Measurements from ENCODE around the gene TBC1D5.

The TBC1D5 gene

DNA sequence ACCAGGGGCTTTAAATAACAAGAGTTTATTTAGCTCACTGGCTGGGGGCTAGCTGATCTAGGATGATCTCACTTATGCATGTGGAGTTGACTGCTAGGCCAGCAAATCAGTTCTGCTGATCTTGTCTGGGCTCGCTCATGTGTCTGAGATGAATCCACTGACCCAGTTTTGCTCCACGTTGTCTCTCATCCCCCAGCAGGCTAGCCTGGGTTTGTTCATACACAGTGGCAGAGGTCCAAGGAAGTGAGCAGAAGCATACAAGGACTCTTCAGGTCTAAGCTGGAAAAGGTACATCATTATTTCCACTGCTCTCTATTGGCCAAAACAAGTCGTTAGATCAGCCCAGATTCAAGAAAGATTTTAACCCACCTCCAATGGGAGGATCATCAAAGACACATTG, 619.7 kb downstream of the TBC1D5 start:
- no peaks in the 10 kb centered on the region for H3K36me3 ChIP-seq (ENCODE audit: control insufficient read depth in 1 of 2, insufficient read depth in 2 of 2, low read depth in 1 of 2, low read length in 2 of 2)
- WGBS, result 97% methylated on average over 2 of the region's 3 CpGs
- no peak for DNase-seq
- H2BK12ac ChIP-seq (ENCODE audit: low read length in 2 of 2), result no peak overlapping the region
- no peak overlapping the region for H3K23ac ChIP-seq (ENCODE audit: low read length in 2 of 2)
- H4K91ac ChIP-seq (ENCODE audit: low read length), result no peak overlapping the region
- H3K4ac ChIP-seq (ENCODE audit: low read depth in 1 of 2, low read length in 2 of 2), result no peak overlapping the region
- no peak overlapping the region for H2AK5ac ChIP-seq (ENCODE audit: low read length, severe bottlenecking)
- H3K79me1 ChIP-seq (replicated peaks; ENCODE audit: low read length, poor library complexity, severe bottlenecking), result no peaks in the 10 kb centered on the region
- H3K9ac ChIP-seq (ENCODE audit: low read length), result no peak overlapping the region
- peaks cover 11% of the 10 kb centered on the region for H3K9me3 ChIP-seq (ENCODE audit: control insufficient read depth, low read length)
- no peak overlapping the region for H4K8ac ChIP-seq (ENCODE audit: low read length)
- no peak overlapping the region for H3K4me3 ChIP-seq (ENCODE audit: insufficient read depth in 1 of 2, low read depth in 1 of 2, low read length in 2 of 2)
- H3K27ac ChIP-seq (ENCODE audit: low read length, poor library complexity, severe bottlenecking), result no peak overlapping the region
- no peak overlapping the region for H3K14ac ChIP-seq (ENCODE audit: low read length in 2 of 2)
- no peaks in the 10 kb centered on the region for H3K27me3 ChIP-seq (ENCODE audit: control insufficient read depth in 1 of 2, insufficient read depth in 1 of 2, low read length in 2 of 2)
- H2BK120ac ChIP-seq (ENCODE audit: low read depth, low read length), result no peak overlapping the region
- H2BK5ac ChIP-seq (ENCODE audit: low read depth, low read length, poor library complexity, severe bottlenecking), result no peak overlapping the region
- H3K4me1 ChIP-seq (ENCODE audit: control insufficient read depth, insufficient read depth, low read depth, low read length), result no peaks in the 10 kb centered on the region
- no peak overlapping the region for H2AFZ ChIP-seq (ENCODE audit: low read depth, low read length)
- H2BK15ac ChIP-seq (ENCODE audit: low read depth, poor library complexity, severe bottlenecking), result no peak overlapping the region
- H3K18ac ChIP-seq (ENCODE audit: low read depth in 1 of 2, low read length in 2 of 2), result no peak overlapping the region
- H3K4me2 ChIP-seq (ENCODE audit: low read length, poor library complexity, severe bottlenecking), result no peak overlapping the region

DNA sequence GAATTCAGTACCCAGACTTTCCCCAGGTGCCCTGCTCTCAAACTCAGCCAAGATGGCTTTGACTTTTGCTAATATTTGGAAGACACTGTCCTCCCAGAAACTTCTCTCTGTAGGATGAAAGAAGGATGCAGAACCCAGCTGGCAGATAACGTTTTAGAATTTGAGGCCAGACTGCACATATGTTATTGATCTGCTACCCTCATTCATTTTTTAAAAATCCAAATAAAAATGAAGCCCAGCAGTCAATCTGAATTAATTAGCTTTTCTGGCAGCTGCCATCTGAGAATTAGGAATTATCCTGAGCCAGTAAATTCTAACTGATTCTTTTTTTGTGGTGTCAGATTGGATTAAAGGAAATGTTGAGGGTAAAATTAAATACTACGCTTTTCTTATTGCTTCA, 621.1 kb downstream of the TBC1D5 start:
- Histone ChIP-seq H3K4me3 (ENCODE audit: insufficient read depth in 1 of 2, low read depth in 1 of 2, low read length in 2 of 2) (no peak overlapping the region), H2AFZ (ENCODE audit: low read depth, low read length) (no peak overlapping the region), H3K18ac (ENCODE audit: low read depth in 1 of 2, low read length in 2 of 2) (no peak overlapping the region), H4K91ac (ENCODE audit: low read length) (no peak overlapping the region), H3K4ac (ENCODE audit: low read depth in 1 of 2, low read length in 2 of 2) (no peak overlapping the region), H2BK12ac (ENCODE audit: low read length in 2 of 2) (no peak overlapping the region), H3K9me3 (ENCODE audit: control insufficient read depth, low read length) (peaks cover 11% of the 10 kb centered on the region), H2BK5ac (ENCODE audit: low read depth, low read length, poor library complexity, severe bottlenecking) (no peak overlapping the region), H3K27ac (ENCODE audit: low read length, poor library complexity, severe bottlenecking) (no peak overlapping the region), H3K79me1 (replicated peaks; ENCODE audit: low read length, poor library complexity, severe bottlenecking) (no peaks in the 10 kb centered on the region), H4K8ac (ENCODE audit: low read length) (no peak overlapping the region), H3K14ac (ENCODE audit: low read length in 2 of 2) (no peak overlapping the region), H3K36me3 (ENCODE audit: control insufficient read depth in 1 of 2, insufficient read depth in 2 of 2, low read depth in 1 of 2, low read length in 2 of 2) (no peaks in the 10 kb centered on the region), H3K9ac (ENCODE audit: low read length) (no peak overlapping the region), H2BK120ac (ENCODE audit: low read depth, low read length) (no peak overlapping the region), H3K4me2 (ENCODE audit: low read length, poor library complexity, severe bottlenecking) (no peak overlapping the region), H3K4me1 (ENCODE audit: control insufficient read depth, insufficient read depth, low read depth, low read length) (no peaks in the 10 kb centered on the region), H2BK15ac (ENCODE audit: low read depth, poor library complexity, severe bottlenecking) (no peak overlapping the region), H3K27me3 (ENCODE audit: control insufficient read depth in 1 of 2, insufficient read depth in 1 of 2, low read length in 2 of 2) (no peaks in the 10 kb centered on the region), H3K23ac (ENCODE audit: low read length in 2 of 2) (no peak overlapping the region), H2AK5ac (ENCODE audit: low read length, severe bottlenecking) (no peak overlapping the region)
- no peak for DNase-seq
- WGBS, result no CpG with 5 or more reads among the region's 2 CpGs

GRCh38 chr3:17120115-17120514, 622.3 kb downstream of the TBC1D5 start:
- Histone ChIP-seq H3K27ac (ENCODE audit: low read length, poor library complexity, severe bottlenecking) (no peak overlapping the region), H3K23ac (ENCODE audit: low read length in 2 of 2) (no peak overlapping the region), H2BK5ac (ENCODE audit: low read depth, low read length, poor library complexity, severe bottlenecking) (no peak overlapping the region), H3K4ac (ENCODE audit: low read depth in 1 of 2, low read length in 2 of 2) (no peak overlapping the region), H2AK5ac (ENCODE audit: low read length, severe bottlenecking) (no peak overlapping the region), H3K4me3 (ENCODE audit: insufficient read depth in 1 of 2, low read depth in 1 of 2, low read length in 2 of 2) (no peak overlapping the region), H3K9ac (ENCODE audit: low read length) (no peak overlapping the region), H4K8ac (ENCODE audit: low read length) (no peak overlapping the region), H3K79me1 (replicated peaks; ENCODE audit: low read length, poor library complexity, severe bottlenecking) (no peaks in the 10 kb centered on the region), H2BK12ac (ENCODE audit: low read length in 2 of 2) (no peak overlapping the region), H3K27me3 (ENCODE audit: control insufficient read depth in 1 of 2, insufficient read depth in 1 of 2, low read length in 2 of 2) (no peaks in the 10 kb centered on the region), H3K4me1 (ENCODE audit: control insufficient read depth, insufficient read depth, low read depth, low read length) (no peaks in the 10 kb centered on the region), H3K18ac (ENCODE audit: low read depth in 1 of 2, low read length in 2 of 2) (no peak overlapping the region), H3K14ac (ENCODE audit: low read length in 2 of 2) (no peak overlapping the region), H4K91ac (ENCODE audit: low read length) (no peak overlapping the region), H3K9me3 (ENCODE audit: control insufficient read depth, low read length) (peaks cover 11% of the 10 kb centered on the region), H2BK120ac (ENCODE audit: low read depth, low read length) (no peak overlapping the region), H3K36me3 (ENCODE audit: control insufficient read depth in 1 of 2, insufficient read depth in 2 of 2, low read depth in 1 of 2, low read length in 2 of 2) (no peaks in the 10 kb centered on the region), H3K4me2 (ENCODE audit: low read length, poor library complexity, severe bottlenecking) (no peak overlapping the region), H2BK15ac (ENCODE audit: low read depth, poor library complexity, severe bottlenecking) (no peak overlapping the region), H2AFZ (ENCODE audit: low read depth, low read length) (no peak overlapping the region)
- 95% methylated on average over 4 of the region's 4 CpGs for WGBS
- no peak for DNase-seq

DNA sequence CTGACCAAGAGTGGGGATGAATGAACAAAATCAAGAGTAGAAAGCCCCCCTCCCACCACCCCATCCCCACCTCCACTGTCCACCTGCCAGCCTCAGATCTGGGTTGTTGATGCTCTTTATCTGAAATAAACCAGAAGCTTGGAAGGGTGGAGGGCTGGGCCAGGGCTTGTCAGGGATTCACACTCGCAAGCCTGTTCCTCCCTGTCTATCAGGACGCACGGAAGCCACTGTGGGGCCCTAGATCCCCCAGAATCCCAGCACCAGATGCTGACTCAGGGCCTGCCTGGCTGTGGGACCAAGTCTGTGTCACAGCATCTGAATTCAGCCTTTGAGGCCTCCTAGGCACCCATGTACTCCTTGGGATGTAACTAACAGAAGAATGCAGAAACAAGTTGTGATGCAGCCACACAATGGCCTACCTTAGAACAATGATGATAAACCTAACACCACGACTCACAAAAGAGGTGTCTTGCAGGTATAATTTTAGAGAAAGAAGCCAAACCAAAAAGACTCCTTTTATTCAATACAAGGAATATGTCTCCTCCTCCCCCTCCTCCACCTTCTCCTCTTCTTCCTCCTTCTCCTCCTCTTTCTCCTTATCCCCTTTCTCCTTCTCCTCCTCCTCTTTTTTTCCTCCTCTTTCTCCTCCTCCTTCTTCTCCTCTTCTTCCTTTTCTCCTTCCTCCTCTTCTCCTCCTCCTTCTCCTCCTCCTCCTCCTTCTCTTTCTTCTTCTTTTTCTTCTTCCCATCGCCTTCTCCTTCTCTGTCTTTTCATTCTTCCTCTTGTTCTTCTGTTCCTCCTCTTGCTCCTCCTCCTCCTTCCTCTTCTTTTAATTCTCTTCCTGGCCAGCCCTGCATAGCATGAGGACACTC, 623.0 kb downstream of the TBC1D5 start:
- no peak overlapping the region for H3K4me2 ChIP-seq (ENCODE audit: low read length, poor library complexity, severe bottlenecking)
- no peaks in the 10 kb centered on the region for H3K27me3 ChIP-seq (ENCODE audit: control insufficient read depth in 1 of 2, insufficient read depth in 1 of 2, low read length in 2 of 2)
- WGBS, result 83% methylated on average over 5 of the region's 5 CpGs
- H3K18ac ChIP-seq (ENCODE audit: low read depth in 1 of 2, low read length in 2 of 2), result no peak overlapping the region
- H3K14ac ChIP-seq (ENCODE audit: low read length in 2 of 2), result no peak overlapping the region
- no peak overlapping the region for H4K91ac ChIP-seq (ENCODE audit: low read length)
- no peak overlapping the region for H3K4me3 ChIP-seq (ENCODE audit: insufficient read depth in 1 of 2, low read depth in 1 of 2, low read length in 2 of 2)
- no peak overlapping the region for H3K9ac ChIP-seq (ENCODE audit: low read length)
- H3K9me3 ChIP-seq (ENCODE audit: control insufficient read depth, low read length), result peaks cover 11% of the 10 kb centered on the region
- no peak overlapping the region for H2BK120ac ChIP-seq (ENCODE audit: low read depth, low read length)
- H2AK5ac ChIP-seq (ENCODE audit: low read length, severe bottlenecking), result no peak overlapping the region
- H3K79me1 ChIP-seq (replicated peaks; ENCODE audit: low read length, poor library complexity, severe bottlenecking), result no peaks in the 10 kb centered on the region
- no peak overlapping the region for H2AFZ ChIP-seq (ENCODE audit: low read depth, low read length)
- H3K4me1 ChIP-seq (ENCODE audit: control insufficient read depth, insufficient read depth, low read depth, low read length), result no peaks in the 10 kb centered on the region
- no peak overlapping the region for H3K27ac ChIP-seq (ENCODE audit: low read length, poor library complexity, severe bottlenecking)
- H3K23ac ChIP-seq (ENCODE audit: low read length in 2 of 2), result no peak overlapping the region
- no peak overlapping the region for H3K4ac ChIP-seq (ENCODE audit: low read depth in 1 of 2, low read length in 2 of 2)
- H2BK5ac ChIP-seq (ENCODE audit: low read depth, low read length, poor library complexity, severe bottlenecking), result no peak overlapping the region
- H2BK12ac ChIP-seq (ENCODE audit: low read length in 2 of 2), result no peak overlapping the region
- no peak overlapping the region for H4K8ac ChIP-seq (ENCODE audit: low read length)
- H3K36me3 ChIP-seq (ENCODE audit: control insufficient read depth in 1 of 2, insufficient read depth in 2 of 2, low read depth in 1 of 2, low read length in 2 of 2), result no peaks in the 10 kb centered on the region
- no peak overlapping the region for H2BK15ac ChIP-seq (ENCODE audit: low read depth, poor library complexity, severe bottlenecking)
- no peak for DNase-seq

Measured in mesenchymal stem cell (in vitro differentiated cells and primary cell).